Activated CD4-positive, alpha-beta T cell treated with anti-CD3 and anti-CD28 coated beads for 48 hours (primary cell): ENCODE measurements around the gene CHAC2.
A peak's percentile ranks its signal among the peaks of the same experiment; 100 is the strongest.
"Not testable (repeated sequence)": the region's sequence is repeated elsewhere in the genome, so short reads cannot be mapped to it uniquely, and the experiment has no call there.

ENCODE experiments used
- DNase-seq: peaks from one replicate; pipeline ENCODE4 v3.0.0-alpha.2; 2020

CHAC2 gene

DNA sequence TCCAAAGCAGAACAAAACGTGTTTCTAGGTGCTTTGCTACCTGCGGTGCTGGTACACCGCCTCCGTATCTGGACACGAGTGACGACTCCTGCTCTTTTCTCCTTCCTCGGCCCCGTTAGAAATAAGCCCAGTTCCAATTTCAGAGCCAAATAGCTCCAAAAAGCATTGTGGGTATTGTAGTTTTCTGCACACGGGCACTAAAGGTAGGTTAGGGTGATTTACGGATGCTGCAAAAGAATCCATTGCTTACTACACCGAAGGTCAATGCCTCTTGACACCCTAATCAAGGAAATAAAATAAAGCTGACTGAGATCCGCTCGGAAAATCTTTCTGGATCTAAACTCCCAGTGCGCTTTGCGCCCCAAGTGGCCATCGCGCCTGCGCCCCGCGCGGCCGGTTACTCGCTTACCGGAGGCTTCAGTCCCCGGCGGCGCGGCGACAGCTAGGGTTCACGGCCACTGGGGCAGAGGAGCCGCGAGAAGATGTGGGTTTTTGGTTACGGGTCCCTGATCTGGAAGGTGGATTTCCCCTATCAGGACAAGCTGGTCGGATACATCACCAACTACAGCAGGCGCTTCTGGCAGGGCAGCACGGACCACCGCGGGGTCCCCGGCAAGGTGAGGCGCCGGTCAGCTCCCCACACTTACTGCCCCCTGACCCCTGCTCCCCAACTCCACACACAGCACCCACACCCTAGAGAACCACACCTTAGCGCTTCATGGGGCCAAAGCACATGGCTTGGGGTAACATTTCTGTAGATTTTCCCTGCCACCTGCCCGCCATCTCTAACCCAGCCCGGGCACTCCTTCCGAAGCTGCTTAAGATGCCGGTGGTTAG is at the start of gene CHAC2:
TSS of gene CHAC2 (plus strand) at position 400 of the 837 bp plus-strand sequence. CDS start at position 483, 83 bp downstream.
- peak; percentile 92 for DNase-seq

DNA sequence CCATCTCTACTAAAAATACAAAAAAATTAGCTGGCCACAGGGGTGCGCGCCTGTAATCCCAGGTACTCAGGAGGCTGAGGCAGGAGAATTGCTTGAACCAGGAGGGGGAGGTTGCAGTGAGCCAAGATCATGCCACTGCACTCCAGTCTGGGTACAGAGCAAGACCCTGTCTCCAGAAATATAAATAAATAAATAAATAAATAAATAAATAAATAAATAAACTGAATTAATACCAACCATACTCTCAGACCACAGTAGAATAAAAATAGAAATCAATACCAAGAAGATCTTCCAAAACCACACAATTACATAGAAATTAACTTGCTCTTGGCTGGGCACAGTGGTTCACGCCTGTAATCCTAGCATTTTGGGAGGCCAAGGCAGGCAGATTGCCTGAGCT is 46.7 kb upstream of the CHAC2 start:
- DNase-seq: not testable (repeated sequence)

DNA sequence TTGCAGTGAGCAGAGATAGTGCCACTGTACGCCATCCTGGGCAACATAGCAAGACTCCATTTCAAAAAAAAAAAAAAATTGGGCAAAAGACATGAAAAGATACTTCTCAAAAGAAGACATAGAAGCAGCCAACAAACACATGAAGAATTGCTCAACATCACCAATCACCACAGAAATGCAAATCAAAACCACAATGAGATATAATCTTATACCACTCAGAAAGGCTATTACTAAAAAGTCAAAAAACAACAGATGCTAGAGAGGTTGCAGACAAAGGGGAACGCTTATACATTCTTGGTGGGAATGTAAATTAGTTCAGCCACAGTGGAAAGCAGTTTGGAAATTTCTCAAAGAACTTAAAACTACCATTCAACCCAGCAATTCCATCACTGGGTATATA is 43.1 kb upstream of the CHAC2 start:
- DNase-seq: no peak

DNA sequence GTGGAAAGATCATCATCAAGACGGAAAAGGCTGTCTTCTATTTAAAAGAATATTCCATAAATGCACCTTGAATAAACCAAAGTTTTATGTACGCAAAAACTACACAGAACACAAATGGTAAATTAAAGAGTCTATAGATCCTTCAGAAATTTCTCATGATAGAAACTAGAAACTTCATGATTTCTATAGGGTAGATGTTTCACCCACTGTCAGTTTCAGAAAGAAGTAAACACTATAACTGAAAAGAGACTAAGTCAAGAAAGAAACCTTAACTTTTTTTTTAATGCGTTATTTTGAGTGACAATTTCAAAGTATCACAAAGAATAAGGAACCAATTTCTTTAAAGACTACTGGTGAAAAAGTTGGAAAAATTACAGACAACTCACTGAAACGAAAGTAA is 41.9 kb upstream of the CHAC2 start:
- no peak for DNase-seq

DNA sequence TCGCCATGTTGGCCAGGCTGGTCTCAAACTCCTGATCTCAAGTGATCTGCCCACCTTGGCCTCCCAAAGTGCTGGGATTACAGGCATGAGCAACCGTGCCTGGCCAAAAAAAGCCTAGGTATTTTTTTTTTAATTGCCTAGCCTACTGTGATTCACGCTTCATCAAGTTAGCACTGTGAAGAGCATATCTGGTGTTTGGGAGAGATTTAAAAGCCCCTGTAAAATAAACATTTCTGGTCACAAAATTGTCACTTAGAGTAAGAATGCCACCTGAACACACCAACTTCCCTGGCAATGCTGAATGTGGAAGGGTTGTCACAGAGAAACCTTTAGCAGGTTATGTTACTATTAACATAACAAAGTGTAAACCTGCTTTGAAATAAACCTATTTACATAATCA is 39.7 kb upstream of the CHAC2 start:
- no peak for DNase-seq

DNA sequence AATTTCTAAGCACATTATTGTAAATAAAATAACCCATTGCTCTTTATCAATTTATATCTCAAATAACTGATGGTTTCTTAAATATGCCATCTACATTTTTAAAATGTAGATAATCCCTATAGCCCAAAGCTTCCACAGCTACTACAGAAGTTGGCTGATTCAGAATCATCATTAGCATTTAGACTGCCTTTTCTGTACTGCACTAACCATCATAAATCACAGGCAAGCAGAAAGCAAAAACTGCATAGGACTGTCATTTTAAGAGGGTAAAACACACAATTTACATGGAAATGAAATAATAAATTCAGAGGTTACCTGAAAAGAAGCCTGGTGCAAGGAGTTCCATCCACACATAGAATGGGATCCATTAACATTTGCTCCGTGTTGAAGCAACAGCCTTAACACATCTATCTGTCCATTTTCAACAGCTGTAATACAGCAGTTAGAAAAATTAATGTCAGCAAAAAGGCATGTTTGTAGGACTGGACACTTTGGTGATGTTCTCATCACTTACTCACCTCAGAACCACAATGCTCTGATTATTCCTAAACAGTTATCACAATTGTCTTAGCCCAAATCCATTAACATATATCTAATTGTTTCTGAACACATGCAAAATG is 38.4 kb upstream of the CHAC2 start:
- DNase-seq: no peak

DNA sequence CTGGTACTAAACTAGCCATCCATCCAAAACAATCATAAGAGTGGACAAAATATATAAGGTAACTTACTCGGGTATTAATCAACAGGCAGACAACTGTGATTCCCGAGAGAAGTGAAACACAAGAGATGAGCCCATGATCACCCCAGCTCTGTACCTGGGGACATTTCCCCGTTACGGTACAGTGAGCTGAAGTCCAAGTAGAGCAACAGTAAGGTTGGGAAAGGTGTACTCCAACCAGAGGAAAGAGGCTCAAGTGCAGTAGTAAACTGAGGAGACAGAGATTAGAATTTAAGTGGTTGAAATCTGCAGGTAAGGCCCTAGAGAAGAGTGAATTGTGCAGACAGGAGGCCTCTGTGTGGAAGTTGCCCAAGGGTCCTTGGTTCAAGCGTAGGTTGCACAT is 30.5 kb upstream of the CHAC2 start:
- no peak for DNase-seq

DNA sequence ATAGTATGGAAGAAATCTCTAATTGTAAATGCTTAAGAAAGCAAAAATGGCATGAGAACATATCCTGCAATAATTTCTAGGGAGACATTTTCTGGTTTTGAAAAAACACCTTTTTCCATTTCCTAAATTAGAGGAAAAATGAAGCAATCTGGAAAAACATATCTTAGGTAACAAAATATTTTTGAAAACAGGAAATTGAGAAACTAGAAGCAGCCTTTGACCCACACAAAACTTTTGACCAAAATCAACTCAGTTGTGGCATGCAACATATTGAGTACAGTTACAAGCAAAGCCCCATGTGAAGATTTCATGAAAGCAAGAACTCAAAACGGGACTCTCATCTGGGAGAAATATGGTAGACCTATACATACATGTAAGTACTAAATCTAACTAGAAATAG is 28.6 kb upstream of the CHAC2 start:
- DNase-seq: no peak

DNA sequence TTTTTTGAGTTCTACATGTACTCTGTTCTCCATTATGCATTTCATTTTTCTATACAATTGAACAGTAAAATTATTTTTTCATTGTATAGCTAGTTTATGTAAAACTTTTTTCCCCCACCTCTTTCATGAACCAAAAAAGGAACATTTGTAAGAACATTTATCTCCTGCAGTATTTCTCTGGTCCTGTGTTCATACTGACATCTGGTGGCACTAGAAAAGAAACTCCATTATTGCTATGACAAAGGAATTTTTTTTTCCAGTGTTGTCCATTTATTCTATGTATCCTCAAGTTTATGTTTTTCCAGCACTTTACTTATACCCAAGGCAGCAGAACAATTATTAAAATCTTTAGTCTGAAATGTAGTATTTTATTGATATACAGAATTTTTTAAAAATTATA is 27.4 kb upstream of the CHAC2 start:
- no peak for DNase-seq

DNA sequence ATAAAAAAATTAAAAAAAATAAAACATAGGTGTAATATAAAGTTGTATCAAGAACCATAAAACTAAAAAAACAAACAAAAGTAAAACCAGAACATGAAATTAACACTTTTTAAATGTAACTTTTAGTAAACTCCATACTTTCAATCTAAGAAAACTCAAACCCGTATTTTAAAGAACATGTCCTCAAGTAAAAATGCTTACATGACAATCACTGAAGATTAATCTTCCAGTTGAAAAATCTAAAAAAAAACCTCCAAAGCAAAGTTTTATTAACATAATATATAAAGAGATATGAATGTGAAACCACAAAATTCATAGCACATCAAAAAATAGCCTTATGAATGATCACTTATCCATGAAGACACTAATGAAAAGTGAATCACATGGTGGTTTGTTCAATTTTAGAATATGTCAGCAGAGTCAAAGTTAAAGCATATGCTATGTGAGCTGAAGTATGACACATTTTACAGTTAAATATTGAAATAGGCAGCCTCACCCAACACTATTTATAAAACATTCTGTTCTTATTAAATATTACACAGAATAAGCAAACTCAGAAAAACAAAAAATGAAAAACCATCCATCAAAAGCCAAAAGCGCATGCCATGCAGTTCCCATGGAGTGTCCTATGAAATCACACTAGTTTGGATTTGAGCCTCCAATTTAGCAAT is 23.1 kb upstream of the CHAC2 start:
- DNase-seq: no peak

DNA sequence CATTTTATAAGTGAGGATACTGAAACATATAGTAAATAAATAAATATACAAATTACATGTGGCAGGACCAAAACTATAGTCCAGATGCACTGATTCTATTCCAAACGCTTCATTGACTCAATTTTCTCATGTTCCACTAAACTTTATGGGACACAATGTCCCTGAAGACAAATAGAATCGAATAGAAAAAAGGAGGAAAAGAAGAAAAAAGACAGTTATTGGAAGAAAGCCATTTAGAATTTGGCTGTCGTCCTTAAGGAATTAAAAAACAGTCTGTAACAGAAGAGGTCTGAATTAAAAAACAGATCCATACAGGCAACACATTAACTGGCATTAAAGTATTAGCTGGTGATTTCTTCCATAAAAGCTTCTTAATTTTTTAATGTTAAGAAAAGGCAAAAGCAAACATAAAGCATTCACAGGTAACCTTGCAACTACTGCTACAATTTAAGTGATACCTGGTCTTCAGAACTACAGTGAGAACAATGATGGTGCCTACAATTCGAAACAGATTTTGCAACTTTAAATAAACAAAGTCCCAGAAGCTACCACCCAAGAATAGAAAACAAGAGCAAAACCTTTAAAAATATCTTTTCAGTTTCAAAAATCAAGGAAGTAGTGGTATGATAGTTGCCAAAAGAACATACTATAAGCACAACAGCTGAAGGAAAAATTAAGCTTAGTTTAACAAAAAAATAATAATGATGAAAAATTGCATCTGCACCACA is 17.4 kb upstream of the CHAC2 start:
- no peak for DNase-seq

DNA sequence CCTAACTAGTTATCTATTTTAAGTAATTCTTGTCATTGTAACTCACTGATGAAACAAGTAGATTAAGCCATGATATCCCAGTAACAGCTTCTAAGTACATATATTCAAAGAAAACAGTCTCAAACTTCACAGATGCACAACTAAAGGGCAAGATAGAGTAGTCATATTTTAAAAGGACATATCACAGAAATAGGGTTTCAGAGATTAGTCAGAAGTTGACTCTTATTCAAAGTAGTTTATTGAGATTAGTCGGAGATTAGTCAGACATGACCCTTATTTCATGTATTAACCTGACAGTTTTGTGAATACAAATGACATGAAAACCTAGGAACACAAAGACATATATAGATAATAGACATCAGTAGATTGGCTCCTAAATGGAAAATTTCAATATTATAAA is 15.9 kb upstream of the CHAC2 start:
- DNase-seq: no peak

DNA sequence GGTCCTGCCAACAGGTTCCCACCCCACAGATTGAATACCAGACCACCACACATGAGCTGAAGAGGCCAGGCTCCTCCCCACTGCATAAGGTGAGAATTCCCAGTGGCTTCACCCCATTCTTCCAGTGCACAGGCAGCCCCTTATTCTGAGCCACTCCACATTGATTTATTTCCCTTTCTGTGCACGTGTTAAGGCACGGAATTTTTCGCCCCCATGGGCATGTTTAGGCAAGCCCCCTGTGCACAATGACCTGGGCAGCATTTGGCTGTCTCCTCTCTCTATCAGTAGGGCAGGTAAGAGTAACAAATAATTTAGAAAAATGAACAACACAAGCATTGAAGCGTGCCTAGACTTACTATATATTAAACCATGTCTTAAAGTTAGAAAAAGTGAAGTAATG is 15.2 kb upstream of the CHAC2 start:
- no peak for DNase-seq

DNA sequence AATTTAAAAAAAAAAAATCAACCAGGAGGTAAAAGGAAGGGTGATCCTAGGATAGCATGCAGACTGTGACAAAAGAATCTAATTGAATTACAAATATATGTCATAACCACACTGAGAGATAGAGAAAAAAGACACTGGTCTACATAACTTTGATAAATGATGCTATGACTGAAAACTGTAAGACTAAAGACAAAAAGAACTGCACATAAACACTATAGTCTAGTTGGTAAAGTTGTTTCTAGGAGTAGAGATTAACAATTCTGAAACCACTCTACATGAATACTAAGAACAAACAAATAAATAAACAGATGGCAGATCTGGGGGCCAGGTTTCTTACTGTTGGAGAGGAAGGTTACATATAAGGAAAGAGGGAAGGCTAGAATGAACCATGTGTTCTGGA is 14.6 kb upstream of the CHAC2 start:
- DNase-seq: no peak

DNA sequence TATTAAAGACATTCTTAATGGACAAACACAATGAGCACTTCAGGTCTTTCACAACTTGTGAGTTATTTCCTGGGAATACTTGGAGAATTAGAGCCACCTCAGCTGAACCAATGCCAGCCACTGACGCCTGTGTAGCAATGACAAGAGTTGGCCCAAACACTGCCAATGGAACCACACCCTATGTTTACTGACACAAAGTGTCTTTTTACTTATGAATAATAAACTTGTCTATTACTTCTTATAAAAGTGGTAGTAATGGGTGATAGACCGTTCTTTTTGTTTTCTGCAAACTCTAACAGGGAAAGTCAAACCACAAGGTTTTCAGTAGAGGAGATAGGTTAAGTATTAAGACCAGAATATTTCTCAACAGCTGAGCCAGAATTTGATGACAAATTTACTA is 12.5 kb upstream of the CHAC2 start:
- DNase-seq: no peak

DNA sequence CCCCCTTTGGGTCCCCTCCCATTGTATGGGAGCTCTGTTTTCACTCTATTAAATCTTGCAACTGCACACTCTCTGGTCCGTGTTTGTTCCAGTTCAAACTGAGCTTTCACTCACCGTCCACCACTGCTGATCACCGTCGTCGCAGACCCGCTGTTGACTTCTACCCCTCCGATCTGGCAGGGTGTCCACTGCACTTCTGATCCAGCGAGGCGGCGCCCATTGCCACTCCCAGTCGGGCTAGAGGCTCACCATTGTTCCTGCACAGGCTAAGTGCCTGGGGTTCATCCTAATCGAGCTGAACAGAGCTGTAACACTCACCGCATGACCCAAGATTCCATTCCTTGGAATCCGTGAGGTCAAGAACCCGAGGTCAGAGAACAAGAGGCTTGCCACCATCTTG is 11.0 kb upstream of the CHAC2 start:
- DNase-seq: no peak

DNA sequence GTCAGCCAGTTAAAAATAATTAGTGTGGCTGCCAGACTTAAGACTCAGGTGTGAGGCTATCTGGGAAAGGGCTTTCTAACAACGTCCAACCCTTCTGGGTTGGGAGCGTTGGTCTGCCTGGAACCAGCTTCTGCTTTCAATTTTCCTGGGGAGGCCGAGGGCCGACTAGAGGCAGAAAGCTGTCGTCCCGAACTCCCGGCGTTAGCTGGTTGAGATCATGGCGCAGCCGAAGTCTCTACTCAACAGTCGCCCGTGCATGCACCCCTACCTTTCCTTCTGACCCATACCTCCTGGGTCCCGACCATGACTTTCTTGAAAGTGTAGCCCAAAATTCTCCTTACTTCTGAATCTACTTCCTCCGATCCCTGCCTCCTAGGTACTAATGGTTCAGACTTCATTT is 10.4 kb upstream of the CHAC2 start:
- not testable (repeated sequence) for DNase-seq

DNA sequence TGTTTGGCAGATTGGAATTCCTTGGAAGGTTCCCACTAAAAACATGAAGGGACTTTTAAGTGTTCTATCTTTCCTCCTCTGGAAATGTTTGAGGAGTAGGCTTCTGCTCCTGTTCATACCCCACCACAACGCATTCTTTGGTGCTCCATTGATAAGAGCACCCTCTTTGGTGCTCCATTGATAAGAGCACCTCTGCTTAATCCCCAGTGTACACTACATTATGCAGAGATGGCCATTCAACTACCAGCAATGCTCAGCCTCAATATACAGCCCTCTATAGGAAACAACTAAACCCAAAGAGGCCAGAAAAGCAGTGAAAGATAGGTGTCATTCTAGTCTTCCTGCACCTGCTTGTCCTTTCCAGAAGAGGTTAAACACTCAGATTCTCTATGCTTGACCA is 1.8 kb upstream of the CHAC2 start:
- DNase-seq: no peak

DNA sequence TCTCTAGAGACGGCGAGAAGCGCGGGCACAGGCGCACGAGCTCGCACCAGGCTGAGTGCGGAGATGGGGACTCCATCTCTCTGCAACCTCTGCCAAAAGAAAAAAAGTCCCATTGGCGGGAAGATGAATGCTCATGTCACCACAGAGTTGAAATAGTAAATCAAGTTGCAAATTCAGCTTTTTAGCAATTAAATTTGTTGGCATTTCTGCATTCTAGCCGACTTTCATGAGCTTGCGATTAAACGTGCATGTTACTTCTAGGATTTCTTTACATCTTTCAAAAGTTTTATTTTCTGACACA is 588 bp downstream of the CHAC2 start:
- DNase-seq: no peak

DNA sequence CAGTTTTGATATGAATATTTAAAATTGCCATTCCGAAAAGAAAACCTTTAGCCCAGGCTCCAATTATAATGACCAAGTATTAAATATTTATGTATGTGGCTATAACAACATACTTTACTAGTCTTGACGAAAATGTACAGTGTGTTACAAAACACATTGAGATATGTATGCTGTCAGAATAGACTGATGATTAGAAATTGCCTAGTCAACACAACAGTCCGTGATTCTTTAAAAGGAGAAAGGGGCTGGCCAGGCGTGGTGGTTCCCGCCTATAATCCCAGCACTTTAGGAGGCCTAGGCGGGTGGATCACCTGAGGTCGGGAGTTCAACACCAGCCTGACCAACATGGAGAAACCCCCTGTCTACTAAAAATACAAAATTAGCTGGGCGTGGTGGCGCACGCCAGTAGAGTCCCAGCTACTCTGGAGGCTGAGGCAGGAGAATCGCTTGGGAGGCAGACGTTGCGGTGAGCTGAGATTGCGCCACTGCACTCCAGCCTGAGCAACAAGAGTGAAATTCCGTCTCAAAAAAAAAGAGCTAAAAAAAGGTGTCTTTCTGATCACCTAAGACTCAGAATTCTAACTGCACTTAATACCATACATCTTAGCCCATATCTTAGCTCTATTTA is 1.8 kb downstream of the CHAC2 start:
- no peak for DNase-seq

DNA sequence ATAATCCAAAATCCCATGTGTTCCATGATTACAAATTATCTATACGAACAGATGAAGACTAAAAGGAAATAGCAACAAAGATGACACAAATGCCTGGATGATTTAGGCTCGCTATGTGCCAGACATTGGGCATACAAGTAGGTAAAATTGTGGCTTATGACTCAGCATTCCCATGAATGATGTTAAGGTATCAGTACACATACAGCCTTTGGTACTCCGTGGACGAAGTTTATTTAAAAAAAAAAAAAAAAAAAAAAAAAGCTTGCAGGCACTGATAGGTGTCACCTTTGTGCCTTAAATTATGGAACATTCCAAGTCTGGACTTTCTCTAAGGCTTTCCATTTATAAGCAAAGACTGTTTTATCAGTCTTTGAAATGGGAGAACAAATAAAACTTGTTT is 2.7 kb downstream of the CHAC2 start:
- DNase-seq: peak; percentile 16

DNA sequence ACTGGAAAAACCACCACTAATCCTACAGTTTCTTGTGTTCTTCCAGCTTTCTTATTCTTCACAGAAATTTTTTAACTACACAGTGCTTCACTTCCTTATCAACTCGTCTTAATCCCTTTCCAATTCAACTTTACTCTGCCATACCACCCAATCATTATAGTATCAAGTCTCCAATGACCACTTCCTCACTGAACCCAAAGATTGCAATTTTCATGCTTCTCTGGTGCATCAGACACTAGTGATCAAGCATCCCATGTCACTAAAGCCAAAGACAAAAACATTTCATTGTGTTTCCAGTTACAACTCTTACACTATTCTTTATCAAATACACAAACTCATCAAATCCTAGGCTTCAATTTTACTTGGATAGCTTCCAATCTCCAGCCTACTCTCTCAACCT is 9.5 kb downstream of the CHAC2 start:
- no peak for DNase-seq

DNA sequence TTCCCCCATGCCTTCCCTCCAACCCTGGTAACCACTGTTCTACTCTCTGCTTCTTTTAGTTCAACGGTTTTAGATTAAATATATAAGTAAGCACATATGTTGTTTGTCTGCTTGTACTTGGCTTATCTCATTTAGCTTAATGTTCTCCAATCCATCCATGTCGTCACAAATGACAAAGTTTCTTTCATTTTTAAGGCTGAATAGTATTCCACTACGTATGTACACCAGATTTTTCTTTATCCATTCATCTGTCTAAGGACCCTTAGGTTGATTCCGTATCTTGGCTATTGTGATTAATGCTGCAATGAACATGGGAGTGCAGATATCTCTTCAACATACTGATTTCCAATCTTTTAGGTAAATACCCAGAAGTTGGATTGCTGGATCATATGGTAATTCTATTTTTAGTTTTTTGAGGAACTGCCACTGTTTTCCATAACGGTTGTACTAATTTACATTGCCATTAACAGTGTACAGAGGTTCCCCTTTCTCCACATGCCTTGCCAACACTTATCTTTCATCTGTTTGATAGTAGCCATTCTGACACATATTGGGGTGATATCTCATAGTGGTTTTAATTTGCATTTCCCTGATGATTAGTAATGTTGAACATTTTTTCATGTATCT is 11.0 kb downstream of the CHAC2 start:
- no peak for DNase-seq
